SH-SY5Y (cell line): Measurements from ENCODE around the gene FEZF1.

Experiments used
- GATA2 ChIP-seq: IDR thresholded peaks from 2 replicates; pipeline ENCODE4 v1.6.1; 2011; ENCODE audit warnings: mild to moderate bottlenecking, low read depth, low read length
- GATA3 ChIP-seq: IDR thresholded peaks from 2 replicates; pipeline ENCODE4 v1.6.1; 2011; ENCODE audit warnings: low read depth, mild to moderate bottlenecking, low read length, moderate library complexity

FEZF1 gene

GRCh38 chr7:122314284-122314683 is 9.7 kb upstream of the FEZF1 start:
- TF ChIP-seq GATA3, result no peak
- no peak for TF ChIP-seq GATA2

- no peak for TF ChIP-seq GATA2
- no peak for TF ChIP-seq GATA3
Measured at GRCh38 chr7:122312789-122313188, 8.2 kb upstream of the FEZF1 start.

- no peak for TF ChIP-seq GATA3
- TF ChIP-seq GATA2, result no peak
Measured at GRCh38 chr7:122311734-122312450, 7.3 kb upstream of the FEZF1 start.

GRCh38 chr7:122311050-122311700 is 6.6 kb upstream of the FEZF1 start:
- TF ChIP-seq GATA3 (no peak), GATA2 (no peak)

- TF ChIP-seq GATA2 (no peak), GATA3 (no peak)
Measured at GRCh38 chr7:122310119-122311021, 5.8 kb upstream of the FEZF1 start.

GRCh38 chr7:122309421-122309820 is 4.9 kb upstream of the FEZF1 start:
- TF ChIP-seq GATA3 (no peak), GATA2 (no peak)

- TF ChIP-seq GATA3 (no peak), GATA2 (no peak)
Measured at GRCh38 chr7:122307228-122307621, 2.7 kb upstream of the FEZF1 start.

GRCh38 chr7:122306320-122307227 is 2.0 kb upstream of the FEZF1 start:
- TF ChIP-seq GATA3 (no peak), GATA2 (no peak)

- TF ChIP-seq GATA3 (no peak), GATA2 (no peak)
Measured at GRCh38 chr7:122305475-122306319, 1.1 kb upstream of the FEZF1 start.

- TF ChIP-seq GATA2 (no peak), GATA3 (no peak)
Measured at GRCh38 chr7:122304996-122305421, 459 bp upstream of the FEZF1 start.

GRCh38 chr7:122303531-122304318 is 825 bp downstream of the FEZF1 start:
- TF ChIP-seq GATA2 (no peak), GATA3 (no peak)

- no peak for TF ChIP-seq GATA3
- TF ChIP-seq GATA2, result no peak
Measured at GRCh38 chr7:122302761-122303530, 1.6 kb downstream of the FEZF1 start.
